DMS53 treated with DMSO at 0.1 percent for 48 hours (cell line): ENCODE measurements around the gene UBE2L5.

Experiments
- DNase-seq: peaks from one replicate; lab custom pipeline; 2025; ENCODE audit not compliant: unreplicated experiment; lab: John Stamatoyannopoulos, UW

Gene UBE2L5

GRCh38 chr13:30404207-30404606 lies 18.1 kb upstream of the UBE2L5 start:
- DNase-seq: no peak

GRCh38 chr13:30406779-30407416 lies 15.4 kb upstream of the UBE2L5 start:
- no peak for DNase-seq

GRCh38 chr13:30408319-30409101 lies 13.8 kb upstream of the UBE2L5 start:
- DNase-seq: peak; percentile 89

GRCh38 chr13:30409886-30410704 lies 12.2 kb upstream of the UBE2L5 start:
- DNase-seq: no peak

GRCh38 chr13:30410705-30411125 lies 11.6 kb upstream of the UBE2L5 start:
- no peak for DNase-seq

GRCh38 chr13:30412346-30412745 lies 9.9 kb upstream of the UBE2L5 start:
- DNase-seq: no peak

GRCh38 chr13:30413842-30414241 lies 8.5 kb upstream of the UBE2L5 start:
- no peak for DNase-seq

- no peak for DNase-seq
These were observed 6.8 kb upstream of the UBE2L5 start for GRCh38 chr13:30415430-30416030.

- DNase-seq: no peak
These were observed 5.8 kb upstream of the UBE2L5 start for GRCh38 chr13:30416471-30416870.

GRCh38 chr13:30418075-30418716 lies 4.1 kb upstream of the UBE2L5 start:
- DNase-seq: no peak

GRCh38 chr13:30418717-30419459 lies 3.4 kb upstream of the UBE2L5 start:
- DNase-seq: no peak

GRCh38 chr13:30421093-30422053 lies 920 bp upstream of the UBE2L5 start:
- peak; percentile 40 for DNase-seq

GRCh38 chr13:30423891-30424290 lies 1.6 kb downstream of the UBE2L5 start:
- DNase-seq: no peak

GRCh38 chr13:30429235-30429634 lies 6.9 kb downstream of the UBE2L5 start:
- no peak for DNase-seq

- DNase-seq: no peak
These were observed 7.7 kb downstream of the UBE2L5 start for GRCh38 chr13:30429721-30430694.

- DNase-seq: peak; percentile 9
These were observed 9.1 kb downstream of the UBE2L5 start for GRCh38 chr13:30431269-30431940.

GRCh38 chr13:30435911-30436451 lies 13.7 kb downstream of the UBE2L5 start:
- no peak for DNase-seq
